Stimulated activated CD8-positive, alpha-beta memory T cell treated with anti-CD3 and anti-CD28 coated beads, Interleukin-12 subunit alpha, Interleukin-12 subunit beta, amount 100 ng/mL, for 24 hours (primary cell): ENCODE measurements around the gene TSPAN18.

Source experiments
- DNase-seq: peaks from one replicate; pipeline ENCODE4 v3.0.0-alpha.2; 2020; ENCODE audit errors: extremely low read depth

TSPAN18 gene

DNA sequence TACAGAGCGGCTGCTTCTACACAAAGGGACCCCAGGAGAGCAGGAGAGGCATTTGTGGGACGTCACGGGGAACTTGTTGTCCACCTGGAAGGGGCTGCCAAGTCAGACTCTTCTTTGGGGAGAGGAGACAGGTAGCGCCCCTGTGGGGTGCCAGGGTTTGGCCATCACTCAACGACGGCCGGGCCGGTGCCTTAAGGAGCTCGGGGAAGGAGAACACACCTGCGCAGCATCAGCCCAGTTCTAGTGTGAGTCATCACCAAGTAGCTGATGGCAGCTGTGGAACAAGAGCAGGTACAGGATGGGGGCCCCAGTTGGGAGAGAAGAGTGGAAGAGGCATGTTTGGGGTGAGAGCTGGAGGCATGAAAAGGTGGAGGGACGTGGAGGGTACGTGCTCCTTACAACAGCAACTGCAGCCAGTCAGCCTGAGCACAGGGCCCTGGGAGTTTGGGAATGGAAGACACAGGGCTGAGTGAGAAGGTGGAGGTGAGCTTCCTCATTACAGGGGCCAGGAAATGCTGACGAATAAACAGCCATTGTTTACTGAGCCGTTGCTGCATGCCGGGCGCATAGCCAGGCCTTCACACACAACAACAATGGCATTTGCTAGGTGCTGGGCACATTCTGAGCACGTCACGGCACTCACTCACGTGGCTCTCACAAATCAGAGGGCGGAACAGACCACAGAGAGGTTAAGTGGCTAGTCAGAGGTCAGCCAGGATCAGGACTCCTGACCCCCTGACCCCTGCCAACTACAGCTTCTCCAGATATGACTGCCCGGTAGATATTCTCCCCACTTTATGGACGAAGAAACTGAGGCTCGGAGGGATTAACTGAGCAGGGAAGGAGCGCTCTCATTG lies 253.0 kb downstream of the TSPAN18 start:
- no peak for DNase-seq

DNA sequence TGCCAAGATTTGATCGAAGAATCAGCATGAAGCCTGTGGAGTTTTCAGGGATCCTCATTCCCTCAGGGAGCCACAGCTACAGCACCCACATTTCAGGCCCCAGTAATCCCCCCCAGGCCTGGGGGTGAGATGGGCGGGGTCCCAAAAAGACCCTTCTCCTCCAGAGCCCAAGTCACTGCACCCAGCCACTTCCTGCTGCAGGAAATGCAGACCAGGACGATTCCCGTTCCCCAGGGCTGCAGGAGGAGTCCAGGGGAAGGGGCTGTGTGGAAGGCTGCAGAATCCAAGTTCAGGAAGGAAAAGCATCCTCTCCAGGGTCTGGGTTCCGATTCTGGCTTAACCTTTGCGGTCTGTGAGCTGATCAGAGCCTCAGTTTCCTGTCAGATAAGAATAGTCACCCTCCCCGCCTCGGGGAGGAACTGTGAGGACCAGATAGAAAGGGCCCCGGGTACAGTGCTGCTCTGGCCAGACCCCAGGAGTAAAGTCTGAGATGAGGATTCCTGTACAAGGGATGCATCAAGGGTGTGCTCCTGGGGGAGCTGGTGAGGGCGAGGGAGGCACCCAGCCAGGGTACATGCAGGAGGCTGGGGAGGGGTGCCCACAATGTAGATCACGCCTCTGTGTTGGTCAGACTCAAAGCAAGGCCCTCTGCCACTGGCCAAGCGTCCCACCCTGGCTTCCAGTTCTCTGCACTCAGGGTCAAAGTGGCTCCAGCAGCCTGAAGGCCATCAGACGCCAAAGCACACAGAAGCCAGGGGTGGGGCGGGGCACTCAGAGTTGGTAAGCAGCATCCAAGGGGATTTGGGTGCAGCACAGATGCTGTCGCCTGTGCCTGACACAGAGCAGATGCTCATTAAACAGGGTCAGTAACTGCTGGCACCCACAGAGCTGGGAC lies 254.0 kb downstream of the TSPAN18 start:
- DNase-seq: no peak
